Adrenal gland (tissue), 5 donors: ENCODE results near the gene LRIG1.

Experiments
- CTCF ChIP-seq, 6 experiments: fragments of 450-650 bp in 4 of 6; fragments of 200-600 bp in 2 of 6; sonication (generic) in 1 of 6; IDR thresholded peaks; 1 replicate in 5 of 6; 2 replicates in 1 of 6; pipeline versions ENCODE4 v1.5.1 to v1.8.0; 2016 to 2021; ENCODE audit warnings: antibody characterized with exemption in 6 of 6, mild to moderate bottlenecking in 2 of 6, moderate library complexity in 1 of 6
- POLR2A ChIP-seq, 2 donors: fragments of 450-650 bp; IDR thresholded peaks; one replicate each; pipeline ENCODE4 v1.6.1; 2017; ENCODE audit warnings: antibody characterized with exemption in 2 of 2, mild to moderate bottlenecking in 2 of 2, moderate library complexity in 1 of 2
- donor health status: DM: no; HTN: no; CAD: no.

DNA sequence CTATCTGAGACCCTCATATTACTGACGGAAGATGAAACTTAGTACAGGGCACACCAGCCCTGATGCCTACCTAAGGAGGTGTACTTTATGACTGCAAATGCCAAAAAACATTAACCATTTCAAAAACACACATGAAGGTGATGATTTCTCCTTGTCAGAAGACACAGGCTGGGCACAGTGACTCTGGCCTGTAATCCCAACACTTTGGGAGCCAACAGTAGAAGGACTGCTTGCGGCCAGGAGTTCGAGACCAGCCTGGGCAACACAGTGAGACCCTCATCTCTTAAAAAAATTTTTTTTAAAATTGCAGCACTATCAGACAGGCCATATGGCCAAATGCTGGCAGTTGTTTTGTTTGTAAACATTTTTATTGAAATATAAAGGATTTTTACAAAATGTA lies 73.5 kb downstream of the LRIG1 start:
- TF ChIP-seq CTCF (IDR thresholded peaks at IDR 0.05) (no peak), POLR2A (IDR thresholded peaks at IDR 0.05) (no peak)
